ENCODE measurements around the gene MIER3. TPM values are rescaled to one million over a fixed set of nuclear protein-coding genes. Genes with fewer than 3 reads are reported as not detected.

The MIER3 gene
- total RNA-seq, 1 experiment from 2014 or later: 26.3 TPM

DNA sequence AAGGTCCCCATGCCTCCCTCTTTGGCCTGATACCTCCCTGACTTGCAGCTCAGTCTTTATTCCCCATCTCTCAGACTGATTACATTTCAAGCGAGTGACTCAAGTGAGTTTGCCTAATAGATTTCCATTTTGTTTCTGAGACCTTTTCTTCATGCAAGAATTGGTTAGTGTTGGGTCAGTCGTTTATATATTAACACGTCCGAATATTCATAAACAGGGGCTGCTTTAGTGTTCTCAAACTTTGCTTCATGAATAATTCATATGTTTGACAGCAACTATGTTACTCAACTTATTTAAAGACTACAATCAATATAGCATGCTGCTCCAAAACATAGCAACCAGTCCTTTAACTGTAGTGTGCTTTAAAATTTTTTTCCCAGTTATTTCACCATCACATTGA is 36.6 kb upstream of the MIER3 start:
- no peak for DNase-seq
- Mint-ChIP-seq H3K27me3 (ENCODE audit: unreplicated experiment) (no peaks in the 10 kb centered on the region), H3K4me1 (ENCODE audit: low read depth, unreplicated experiment) (no peaks in the 10 kb centered on the region), H3K4me3 (ENCODE audit: low read depth, unreplicated experiment) (no peak overlapping the region), H3K36me3 (ENCODE audit: insufficient read depth, unreplicated experiment) (no peaks in the 10 kb centered on the region), H3K27ac (ENCODE audit: unreplicated experiment) (no peak overlapping the region), H3K9me3 (ENCODE audit: low read depth, unreplicated experiment) (no peaks in the 10 kb centered on the region)
- no TSS peak for BruUV-seq (replicated peaks)
- CTCF ChIA-PET: no interaction called here
- intact Hi-C loops (cut with micrococcal nuclease; ENCODE audit: unreplicated experiment): no loop called here
- TF ChIP-seq, protein P1, sequence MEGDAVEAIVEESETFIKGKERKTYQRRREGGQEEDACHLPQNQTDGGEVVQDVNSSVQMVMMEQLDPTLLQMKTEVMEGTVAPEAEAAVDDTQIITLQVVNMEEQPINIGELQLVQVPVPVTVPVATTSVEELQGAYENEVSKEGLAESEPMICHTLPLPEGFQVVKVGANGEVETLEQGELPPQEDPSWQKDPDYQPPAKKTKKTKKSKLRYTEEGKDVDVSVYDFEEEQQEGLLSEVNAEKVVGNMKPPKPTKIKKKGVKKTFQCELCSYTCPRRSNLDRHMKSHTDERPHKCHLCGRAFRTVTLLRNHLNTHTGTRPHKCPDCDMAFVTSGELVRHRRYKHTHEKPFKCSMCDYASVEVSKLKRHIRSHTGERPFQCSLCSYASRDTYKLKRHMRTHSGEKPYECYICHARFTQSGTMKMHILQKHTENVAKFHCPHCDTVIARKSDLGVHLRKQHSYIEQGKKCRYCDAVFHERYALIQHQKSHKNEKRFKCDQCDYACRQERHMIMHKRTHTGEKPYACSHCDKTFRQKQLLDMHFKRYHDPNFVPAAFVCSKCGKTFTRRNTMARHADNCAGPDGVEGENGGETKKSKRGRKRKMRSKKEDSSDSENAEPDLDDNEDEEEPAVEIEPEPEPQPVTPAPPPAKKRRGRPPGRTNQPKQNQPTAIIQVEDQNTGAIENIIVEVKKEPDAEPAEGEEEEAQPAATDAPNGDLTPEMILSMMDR (IDR thresholded peaks at IDR 0.05; ENCODE audit: unreplicated experiment): no peak

GRCh38 chr5:56987171-56987570 is 35.2 kb upstream of the MIER3 start:
- no TSS peak for BruUV-seq (replicated peaks)
- intact Hi-C loops (cut with micrococcal nuclease; ENCODE audit: unreplicated experiment): no loop called here
- TF ChIP-seq, protein P1 (IDR thresholded peaks at IDR 0.05; ENCODE audit: unreplicated experiment): no peak
- no peaks in the 10 kb centered on the region for H3K4me1 Mint-ChIP-seq (ENCODE audit: low read depth, unreplicated experiment)
- no peaks in the 10 kb centered on the region for H3K27me3 Mint-ChIP-seq (ENCODE audit: unreplicated experiment)
- H3K36me3 Mint-ChIP-seq (ENCODE audit: insufficient read depth, unreplicated experiment): no peaks in the 10 kb centered on the region
- H3K9me3 Mint-ChIP-seq (ENCODE audit: low read depth, unreplicated experiment): no peaks in the 10 kb centered on the region
- H3K27ac Mint-ChIP-seq (ENCODE audit: unreplicated experiment): no peak overlapping the region
- H3K4me3 Mint-ChIP-seq (ENCODE audit: low read depth, unreplicated experiment): no peak overlapping the region
- CTCF ChIA-PET: interaction anchor here (0.6 kb wide), 2 partner anchors 16 to 151 kb away, joined by 3 read pairs; no protein-coding TSS in a partner anchor
- no peak for DNase-seq

GRCh38 chr5:56986626-56986947 is 34.7 kb upstream of the MIER3 start:
- no peak overlapping the region for H3K27ac Mint-ChIP-seq (ENCODE audit: unreplicated experiment)
- CTCF ChIA-PET: interaction anchor here (0.6 kb wide), 1 partner anchor 15 kb away, joined by 3 read pairs; no protein-coding TSS in a partner anchor
- no TSS peak for BruUV-seq (replicated peaks)

GRCh38 chr5:56985936-56986625 is 34.2 kb upstream of the MIER3 start:
- H3K4me3 Mint-ChIP-seq (ENCODE audit: low read depth, unreplicated experiment): no peak overlapping the region
- H3K27me3 Mint-ChIP-seq (ENCODE audit: unreplicated experiment): peaks cover 3% of the 10 kb centered on the region
- no peaks in the 10 kb centered on the region for H3K9me3 Mint-ChIP-seq (ENCODE audit: low read depth, unreplicated experiment)
- DNase-seq: no peak
- intact Hi-C loops (cut with micrococcal nuclease; ENCODE audit: unreplicated experiment): no loop called here
- no peak overlapping the region for H3K27ac Mint-ChIP-seq (ENCODE audit: unreplicated experiment)
- no peaks in the 10 kb centered on the region for H3K36me3 Mint-ChIP-seq (ENCODE audit: insufficient read depth, unreplicated experiment)
- TF ChIP-seq, protein P1 (IDR thresholded peaks at IDR 0.05; ENCODE audit: unreplicated experiment): no peak
- H3K4me1 Mint-ChIP-seq (ENCODE audit: low read depth, unreplicated experiment): no peaks in the 10 kb centered on the region
- no TSS peak for BruUV-seq (replicated peaks)
- CTCF ChIA-PET: no interaction called here

More at GRCh38 chr5:56986626-56986947, 34.7 kb upstream of the MIER3 start:
- TF ChIP-seq, protein P1 (IDR thresholded peaks at IDR 0.05; ENCODE audit: unreplicated experiment): no peak
- Mint-ChIP-seq H3K4me3 (ENCODE audit: low read depth, unreplicated experiment) (no peak overlapping the region), H3K4me1 (ENCODE audit: low read depth, unreplicated experiment) (no peaks in the 10 kb centered on the region), H3K9me3 (ENCODE audit: low read depth, unreplicated experiment) (no peaks in the 10 kb centered on the region), H3K27me3 (ENCODE audit: unreplicated experiment) (no peaks in the 10 kb centered on the region), H3K36me3 (ENCODE audit: insufficient read depth, unreplicated experiment) (no peaks in the 10 kb centered on the region)
- intact Hi-C loops (cut with micrococcal nuclease; ENCODE audit: unreplicated experiment): no loop called here
- no peak for DNase-seq

Data from Calu3 (cell line).